ENCODE results near the gene VPS11.

VPS11 gene

GRCh38 chr11:119116235-119116594, 48.6 kb downstream of the VPS11 start:
- TF ChIP-seq CTCF (IDR thresholded peaks at IDR 0.05; ENCODE audit: borderline replicate concordance, insufficient read depth, low read depth, low read length): no peak
- no peak overlapping the region for H3K4me3 ChIP-seq (ENCODE audit: low read depth, low read length)

- no peak overlapping the region for H3K4me3 ChIP-seq (ENCODE audit: low read depth, low read length)
- TF ChIP-seq CTCF (IDR thresholded peaks at IDR 0.05; ENCODE audit: borderline replicate concordance, insufficient read depth, low read depth, low read length): no peak
Observed at GRCh38 chr11:119116601-119117000, 49.0 kb downstream of the VPS11 start.

- no peak overlapping the region for H3K4me3 ChIP-seq (ENCODE audit: low read depth, low read length)
- no peak for TF ChIP-seq CTCF (IDR thresholded peaks at IDR 0.05; ENCODE audit: borderline replicate concordance, insufficient read depth, low read depth, low read length)
Observed at GRCh38 chr11:119117004-119117706, 49.5 kb downstream of the VPS11 start.

GRCh38 chr11:119118227-119118626, 50.6 kb downstream of the VPS11 start:
- H3K4me3 ChIP-seq (ENCODE audit: low read depth, low read length): no peak overlapping the region
- TF ChIP-seq CTCF (IDR thresholded peaks at IDR 0.05; ENCODE audit: borderline replicate concordance, insufficient read depth, low read depth, low read length): no peak

GRCh38 chr11:119118946-119119345, 51.3 kb downstream of the VPS11 start:
- no peak for TF ChIP-seq CTCF (IDR thresholded peaks at IDR 0.05; ENCODE audit: borderline replicate concordance, insufficient read depth, low read depth, low read length)
- no peak overlapping the region for H3K4me3 ChIP-seq (ENCODE audit: low read depth, low read length)

GRCh38 chr11:119120639-119121007, 53.0 kb downstream of the VPS11 start:
- H3K4me3 ChIP-seq (ENCODE audit: low read depth, low read length): peak overlapping the region; percentile 53
- TF ChIP-seq CTCF (IDR thresholded peaks at IDR 0.05; ENCODE audit: borderline replicate concordance, insufficient read depth, low read depth, low read length): no peak

GRCh38 chr11:119121008-119121810, 53.6 kb downstream of the VPS11 start, which contains the start of gene HINFP:
HINFP (plus strand) TSS chr11:119121580; CDS start chr11:119126945, 5,365 bp downstream.
- TF ChIP-seq CTCF (IDR thresholded peaks at IDR 0.05; ENCODE audit: borderline replicate concordance, insufficient read depth, low read depth, low read length): no peak
- H3K4me3 ChIP-seq (ENCODE audit: low read depth, low read length): peak within 1 kb of the TSS; percentile 89

Measured in GM12875 (cell line).